GM21367 (cell line): ENCODE data around the gene NEK9.
A peak's percentile ranks its signal among the peaks of the same experiment; 100 is the strongest.
"Not testable (repeated sequence)": the region's sequence is repeated elsewhere in the genome, so short reads cannot be mapped to it uniquely, and the experiment has no call there.

Experiments used
- ATAC-seq: cut with Tn5 transposase; IDR thresholded peaks from one replicate; pipeline ENCODE4 v1.9.1; 2021; ENCODE audit not compliant: unreplicated experiment

NEK9 gene

DNA sequence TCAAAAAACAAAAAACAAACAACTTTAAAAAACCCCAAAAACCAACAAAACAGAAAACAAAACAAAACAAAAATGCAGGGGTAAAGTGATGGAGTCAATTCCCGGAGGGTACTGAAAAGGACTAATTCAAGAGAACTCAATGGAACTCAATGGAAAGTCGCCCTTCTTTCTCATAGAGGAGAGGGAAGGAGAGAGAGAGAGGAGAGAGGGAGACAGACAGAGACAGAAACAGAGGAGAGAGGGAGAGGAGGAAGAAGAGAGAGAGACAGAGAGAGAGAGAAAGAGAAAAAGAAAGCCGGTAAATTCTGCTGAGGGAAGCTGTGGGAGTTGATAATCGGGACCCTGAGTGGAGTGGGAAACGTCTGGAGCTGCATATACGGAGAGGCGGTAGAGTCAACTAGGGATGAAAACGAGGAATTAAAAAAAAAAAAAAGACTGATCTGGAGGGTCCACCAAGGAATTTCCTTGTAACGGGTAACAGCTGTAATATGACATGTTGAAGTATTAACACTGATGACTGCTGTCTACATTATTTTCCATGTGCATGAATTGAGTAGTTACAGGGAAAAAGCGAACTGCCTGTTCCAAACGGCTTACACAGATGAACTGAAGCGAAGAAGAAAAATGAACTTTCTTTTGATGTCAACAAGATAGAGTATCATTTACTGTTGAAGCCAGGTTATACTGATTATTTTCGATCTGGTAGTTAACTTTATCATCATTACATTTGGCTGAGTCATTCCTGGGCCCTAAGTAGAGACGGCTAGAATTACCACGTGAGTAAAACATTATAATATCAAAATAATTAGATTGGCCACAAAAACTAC, 58.3 kb downstream of the NEK9 start:
- ATAC-seq: no peak

DNA sequence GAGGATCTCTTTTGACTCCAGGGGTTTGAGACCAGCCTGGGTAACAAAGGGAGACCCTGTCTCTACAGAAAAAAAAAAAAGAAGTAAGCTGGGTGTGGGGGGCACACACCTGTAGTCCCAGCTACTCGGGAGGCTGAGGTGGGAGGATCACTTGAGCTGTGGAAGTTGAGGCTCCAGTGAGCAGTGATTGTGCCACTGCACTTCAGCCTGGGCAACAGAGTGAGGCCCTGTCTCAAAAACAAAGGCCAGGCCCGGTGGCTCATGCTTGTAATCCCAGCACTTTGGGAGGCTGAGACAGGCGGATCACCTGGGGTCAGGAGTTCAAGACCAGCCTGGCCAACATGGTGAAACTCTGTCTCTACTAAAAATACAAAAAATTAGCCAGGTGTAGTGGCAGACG, 59.1 kb downstream of the NEK9 start:
- ATAC-seq: not testable (repeated sequence)

DNA sequence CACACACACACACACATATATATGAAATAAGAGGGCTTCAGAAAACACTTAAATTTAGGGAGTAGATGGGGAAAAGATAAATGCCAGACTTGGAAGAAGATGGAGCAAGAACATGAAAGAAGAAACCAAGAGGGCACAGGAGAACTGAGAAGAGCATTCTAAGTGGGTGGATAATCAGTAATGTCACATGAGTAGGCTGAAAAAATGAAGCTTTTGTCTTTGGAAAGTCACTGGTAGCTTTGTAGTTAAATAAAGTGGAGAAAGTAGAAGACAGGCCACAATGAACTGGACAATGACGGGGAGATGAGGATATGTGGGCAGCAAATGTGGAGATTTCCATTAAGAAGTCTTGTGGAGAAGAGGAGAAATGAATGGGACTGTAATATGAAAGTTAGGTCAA, 59.6 kb downstream of the NEK9 start:
- no peak for ATAC-seq

DNA sequence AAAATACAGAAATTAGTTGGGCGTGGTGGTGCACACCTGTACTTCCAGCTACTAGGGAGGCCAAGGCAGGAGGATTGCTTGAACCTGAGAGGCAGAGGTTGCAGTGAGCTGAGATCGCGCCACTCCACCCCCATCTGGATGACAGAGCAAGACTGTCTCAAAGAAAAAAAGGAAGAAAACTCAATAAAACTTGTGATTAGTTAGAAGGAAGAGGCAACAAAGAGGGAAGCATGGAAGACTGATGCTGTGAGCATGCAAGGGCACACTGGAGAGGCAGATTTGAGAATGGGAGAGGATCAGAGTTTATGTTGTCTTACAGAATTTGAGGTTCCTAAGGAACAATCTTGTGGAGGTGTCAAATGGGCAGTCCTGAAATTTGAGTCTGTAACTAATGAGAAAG, 60.2 kb downstream of the NEK9 start:
- ATAC-seq: no peak

DNA sequence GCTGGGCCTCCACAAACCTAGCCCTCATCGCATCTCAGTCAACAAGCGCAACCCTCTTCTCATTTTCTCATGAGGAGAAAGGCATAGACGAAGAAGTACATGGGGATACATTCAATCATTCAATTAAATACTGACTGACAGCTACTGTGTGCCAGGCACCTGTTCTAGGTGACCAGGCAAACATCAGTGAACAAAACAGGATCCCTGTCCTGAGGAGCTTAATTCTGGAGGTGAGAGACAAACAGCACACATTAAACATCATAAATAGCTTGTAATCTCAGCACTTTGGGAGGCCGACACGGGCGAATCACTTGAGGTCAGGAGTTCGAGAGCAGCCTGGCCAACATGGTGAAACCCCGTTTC, 62.7 kb downstream of the NEK9 start:
- no peak for ATAC-seq

DNA sequence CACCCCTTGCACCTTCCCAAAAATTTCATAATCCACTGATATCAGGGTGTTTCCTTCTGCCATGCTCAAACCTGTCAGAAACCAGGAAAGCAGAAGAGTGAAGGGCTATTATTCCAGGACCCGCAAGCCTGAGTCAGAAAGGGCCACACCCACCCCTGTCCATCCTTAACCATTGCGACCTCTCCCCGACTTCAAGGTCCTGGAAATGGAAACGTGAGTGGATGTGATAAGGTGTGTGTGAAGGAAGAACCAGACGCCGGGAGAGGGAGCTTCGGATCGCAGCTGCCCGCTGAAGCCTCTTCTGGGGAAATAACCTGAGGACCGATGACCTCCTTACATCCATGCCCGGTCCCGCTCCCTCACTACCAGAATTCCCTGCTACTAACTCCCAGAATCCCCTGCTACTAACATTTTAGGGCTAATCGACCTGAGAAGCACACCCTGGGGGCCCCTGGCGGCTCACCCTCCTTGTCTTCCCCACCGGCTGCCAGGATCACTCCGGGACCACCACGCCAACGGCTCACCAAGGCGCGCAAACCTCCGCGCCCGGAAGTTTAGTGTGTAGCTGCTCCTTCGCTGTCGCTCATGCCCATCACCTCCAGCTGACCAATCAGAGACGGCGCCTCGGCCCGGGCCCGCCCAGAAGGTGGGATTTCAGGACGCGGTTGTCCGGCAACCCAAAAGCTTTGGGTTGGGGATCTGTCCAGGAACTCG, 63.2 kb downstream of the NEK9 start, which contains the start of gene ACYP1:
Gene ACYP1 (minus strand): TSS at position 534 of the 714 bp plus-strand sequence. CDS start 471 bp downstream, at position 63.
- ATAC-seq: peak; percentile 90

DNA sequence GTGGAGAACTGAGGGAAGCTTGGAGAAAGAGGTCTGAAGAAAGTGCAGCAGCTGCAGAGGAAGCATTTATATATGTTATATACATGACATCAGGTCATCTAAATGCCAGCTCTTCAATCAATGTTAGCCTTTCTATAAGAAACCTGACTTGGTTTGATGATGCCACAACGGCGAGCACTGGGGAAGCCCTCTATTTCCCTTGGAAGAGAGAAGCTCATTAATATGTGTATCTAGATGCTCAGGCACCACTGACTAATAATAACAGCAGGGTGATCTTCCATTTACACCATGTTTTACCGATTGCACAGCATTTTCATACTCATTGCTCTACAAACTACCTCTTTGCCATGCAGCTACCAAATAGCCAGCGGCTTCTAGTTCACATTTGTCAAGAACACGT, 63.8 kb downstream of the NEK9 start:
- no peak for ATAC-seq

DNA sequence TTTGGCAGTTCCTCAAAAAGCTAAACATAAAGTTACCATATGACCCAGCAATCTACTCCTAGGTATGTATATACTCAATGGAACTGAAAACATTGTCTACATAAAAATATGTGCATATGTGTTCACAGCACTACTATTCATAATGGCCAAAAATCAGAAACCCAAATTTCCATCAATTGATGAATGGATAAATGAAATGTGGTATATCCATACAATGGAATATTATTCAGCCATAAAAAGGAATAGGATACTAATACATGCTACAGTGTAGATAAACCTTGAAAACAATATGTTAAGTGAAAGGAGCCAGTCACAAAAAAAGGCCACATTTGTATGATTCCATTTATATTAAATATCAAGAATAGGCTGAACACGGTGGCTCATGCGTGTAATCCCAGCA, 66.4 kb downstream of the NEK9 start:
- no peak for ATAC-seq

DNA sequence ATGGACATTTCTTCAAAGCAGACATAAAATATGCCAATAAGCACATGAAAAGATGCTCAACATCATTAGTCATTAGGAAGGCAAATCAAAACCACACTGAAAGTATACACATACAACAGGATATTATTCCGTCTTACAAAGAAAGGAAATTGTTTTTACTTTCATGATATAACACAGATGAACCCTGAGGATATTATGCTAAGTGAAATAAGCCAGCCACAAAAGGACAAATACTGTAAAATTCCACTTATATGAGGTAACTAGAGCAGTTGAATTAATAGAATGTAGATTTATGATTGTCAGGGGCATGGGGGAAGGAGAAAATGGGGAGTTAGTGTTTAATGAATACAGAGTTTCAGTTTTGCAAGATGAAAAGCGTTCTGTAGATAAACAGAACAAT, 67.2 kb downstream of the NEK9 start:
- ATAC-seq: no peak

DNA sequence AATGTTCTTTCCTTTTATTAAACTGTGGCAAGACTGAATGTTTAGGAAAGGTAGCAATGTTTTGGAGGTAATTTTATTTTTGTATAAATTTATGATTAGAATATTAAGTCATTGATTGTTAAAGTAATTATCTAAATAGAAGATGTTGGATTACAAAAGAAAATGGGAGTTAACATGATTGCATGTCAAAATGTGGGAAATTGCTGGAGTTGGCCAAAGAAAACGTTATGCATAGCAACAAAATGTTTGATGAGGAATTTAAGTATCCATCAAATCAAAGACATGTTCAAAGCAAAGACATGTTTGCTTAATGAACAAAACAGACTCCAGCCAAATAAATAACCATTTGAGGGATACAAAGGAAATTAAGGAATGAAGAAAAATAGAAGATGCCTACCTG, 72.4 kb downstream of the NEK9 start:
- ATAC-seq: no peak

DNA sequence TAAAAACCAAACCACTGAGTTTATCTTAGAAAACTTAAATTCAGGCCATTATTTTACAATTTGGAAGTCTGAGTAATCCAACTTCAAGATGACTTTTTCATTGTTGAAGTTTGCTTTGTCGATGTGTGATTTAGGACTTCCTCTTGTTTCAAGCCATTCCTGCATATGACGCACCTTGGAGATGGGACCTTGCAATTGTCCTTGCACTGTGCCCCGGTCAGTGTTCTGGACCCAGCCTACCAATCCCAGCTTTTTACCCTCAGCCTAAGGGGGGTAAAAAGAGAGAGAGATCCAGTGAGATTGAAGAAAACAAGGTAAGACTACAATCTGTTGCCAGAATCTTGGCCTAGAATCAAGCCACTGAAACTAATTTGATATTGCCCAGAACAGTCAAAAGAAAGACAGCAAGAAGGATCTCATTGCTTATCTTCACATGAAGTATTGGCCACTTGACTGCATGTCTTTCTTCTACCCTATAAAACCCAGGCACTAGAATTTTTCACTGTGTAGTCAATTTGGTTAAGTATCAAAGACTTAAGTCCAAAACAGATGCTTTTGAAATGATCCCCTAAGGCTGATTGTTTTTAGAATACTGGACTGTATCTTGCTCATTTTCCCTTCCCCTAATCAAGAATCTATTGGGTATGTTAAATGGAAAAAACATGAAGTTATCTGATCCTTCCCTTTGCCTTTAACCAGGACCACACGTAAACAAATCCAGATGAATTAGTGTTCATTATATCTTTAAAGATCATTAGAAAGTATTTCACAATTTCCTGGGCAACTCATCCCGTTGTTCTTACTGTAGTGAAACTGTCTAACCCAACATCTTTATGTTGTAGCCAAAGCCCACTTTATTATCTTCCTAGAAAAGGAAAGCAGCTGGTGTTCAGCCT, 73.2 kb downstream of the NEK9 start:
- no peak for ATAC-seq

DNA sequence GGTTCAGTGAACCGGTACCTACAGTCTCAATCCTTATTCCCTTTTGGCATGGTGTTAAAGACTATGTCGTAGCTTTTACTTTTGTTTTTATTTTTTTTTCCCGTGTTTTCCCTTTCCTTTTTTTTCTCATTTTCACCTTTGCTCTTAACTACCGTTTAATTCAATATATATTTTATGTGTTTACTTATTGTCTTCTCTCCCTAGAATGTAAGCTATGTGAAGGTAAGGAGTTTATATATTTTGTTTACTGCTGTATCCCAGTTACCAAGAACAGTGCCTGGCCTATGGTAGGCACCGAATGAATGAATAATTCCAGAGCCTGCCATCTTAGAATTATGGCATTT, 75.3 kb downstream of the NEK9 start:
- peak; percentile 14 for ATAC-seq

DNA sequence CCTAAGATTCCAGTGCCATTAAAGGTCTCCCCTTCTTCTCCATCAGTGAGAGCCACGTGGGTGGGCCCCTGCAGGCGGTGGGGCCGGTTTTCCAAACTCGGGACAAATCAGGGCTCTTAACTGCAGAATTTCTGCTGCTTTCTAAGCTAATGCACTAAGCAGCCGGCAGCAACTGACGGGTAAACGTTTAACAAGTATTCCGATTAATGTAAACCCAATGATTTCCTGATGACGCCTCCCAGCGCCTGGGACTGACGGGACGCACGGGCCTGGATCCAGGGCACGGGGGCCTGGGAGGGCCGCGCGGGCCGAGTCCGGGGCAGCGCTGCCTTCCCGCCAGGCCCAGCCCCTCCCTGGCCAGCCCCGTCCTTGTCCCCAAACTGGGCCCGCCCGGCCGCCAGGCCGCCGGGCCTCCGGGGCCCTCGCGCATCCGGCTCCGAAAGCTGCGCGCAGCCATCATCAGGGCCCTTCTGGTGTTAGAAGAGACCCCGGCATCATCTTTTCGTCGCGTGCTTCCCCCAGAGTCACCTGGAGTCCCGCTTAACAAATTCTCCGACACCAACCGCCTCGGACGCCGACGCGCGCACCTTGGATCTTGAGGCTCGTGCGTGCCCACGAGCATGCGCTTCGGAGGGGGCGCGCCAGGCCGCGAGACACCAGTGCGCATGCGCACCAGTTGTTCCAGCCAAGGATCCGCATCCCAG, 75.8 kb downstream of the NEK9 start, which contains the start of gene MLH3:
Gene MLH3 (minus strand): TSS at position 616 of the 704 bp plus-strand sequence. CDS start 1,812 bp downstream, outside the sequence.
- ATAC-seq: peak; percentile 72

DNA sequence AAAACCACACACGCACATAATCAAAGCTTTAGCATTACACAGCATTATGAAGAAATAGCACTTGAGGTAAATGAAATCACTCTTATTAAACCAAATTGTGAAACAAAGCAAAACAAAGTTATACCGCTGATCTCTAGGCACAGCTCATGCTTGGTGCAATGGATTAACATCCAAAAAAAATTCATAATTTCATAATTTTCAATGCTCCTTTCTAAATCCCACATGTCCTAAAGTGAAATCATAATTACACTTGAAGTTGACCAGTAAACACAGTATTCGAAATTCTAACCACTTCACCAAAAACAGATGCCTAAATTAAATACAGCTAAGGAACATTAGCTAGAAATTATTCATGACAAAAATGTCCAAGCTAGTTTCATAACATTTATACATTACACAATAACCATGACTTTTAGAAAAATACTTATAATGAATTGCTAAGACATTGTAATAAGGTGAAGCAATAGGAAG, 77.1 kb downstream of the NEK9 start:
- ATAC-seq: no peak

DNA sequence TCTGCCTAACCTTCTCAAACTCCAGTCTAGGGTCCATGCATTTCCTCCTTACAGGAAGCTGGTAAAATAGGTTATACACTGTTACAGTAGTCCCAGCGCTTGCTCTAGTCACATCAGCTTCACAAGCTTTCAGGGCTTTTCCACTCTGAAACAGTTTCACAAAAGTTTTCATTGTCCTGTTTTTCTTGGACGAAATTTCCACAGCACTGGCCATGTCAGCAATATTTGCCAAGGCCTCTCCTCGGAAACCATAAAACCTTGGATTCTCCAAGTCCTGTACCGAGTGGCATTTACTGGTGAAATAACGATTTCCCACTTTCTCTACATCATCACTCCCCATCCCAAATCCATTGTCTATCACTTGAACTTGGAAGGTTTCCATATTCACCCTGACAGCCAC, 77.7 kb downstream of the NEK9 start:
- no peak for ATAC-seq

DNA sequence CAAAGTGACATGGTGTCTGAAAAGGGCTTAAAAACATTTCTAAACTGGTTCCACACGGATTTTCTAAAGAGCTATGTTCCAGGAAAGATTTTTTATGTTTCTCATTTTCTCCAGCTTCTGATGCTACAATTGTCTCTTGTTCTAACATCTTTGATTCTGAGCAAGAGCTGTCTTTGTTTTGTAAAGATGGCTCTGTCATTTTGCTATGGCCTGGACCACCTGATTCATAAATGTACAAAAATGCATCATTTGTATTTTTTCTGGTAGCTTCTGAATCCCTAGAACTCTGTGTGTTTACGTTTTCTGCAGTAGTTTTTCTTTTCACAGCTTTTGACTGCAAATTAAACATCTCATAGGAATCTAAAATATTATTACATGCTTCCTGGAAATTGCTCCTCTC, 78.7 kb downstream of the NEK9 start:
- ATAC-seq: no peak

DNA sequence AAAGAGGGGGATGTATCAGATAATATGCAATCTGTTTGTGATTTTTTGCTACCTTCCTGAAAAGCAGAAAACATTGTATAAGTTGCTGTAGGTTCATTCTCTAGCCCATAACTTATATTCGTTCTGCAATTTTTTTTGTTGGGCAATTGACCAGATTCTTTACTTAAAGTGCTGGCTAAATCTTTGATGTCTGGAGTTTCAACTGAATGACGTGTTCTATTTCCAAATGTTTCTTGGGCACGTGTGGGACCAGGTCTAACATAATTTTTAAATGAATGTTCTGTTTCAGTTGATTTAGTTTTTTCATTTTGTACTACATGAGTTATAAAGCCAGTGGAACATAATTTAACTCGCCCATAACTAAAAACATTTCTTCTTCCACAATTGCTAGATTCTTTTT, 79.3 kb downstream of the NEK9 start:
- ATAC-seq: no peak

DNA sequence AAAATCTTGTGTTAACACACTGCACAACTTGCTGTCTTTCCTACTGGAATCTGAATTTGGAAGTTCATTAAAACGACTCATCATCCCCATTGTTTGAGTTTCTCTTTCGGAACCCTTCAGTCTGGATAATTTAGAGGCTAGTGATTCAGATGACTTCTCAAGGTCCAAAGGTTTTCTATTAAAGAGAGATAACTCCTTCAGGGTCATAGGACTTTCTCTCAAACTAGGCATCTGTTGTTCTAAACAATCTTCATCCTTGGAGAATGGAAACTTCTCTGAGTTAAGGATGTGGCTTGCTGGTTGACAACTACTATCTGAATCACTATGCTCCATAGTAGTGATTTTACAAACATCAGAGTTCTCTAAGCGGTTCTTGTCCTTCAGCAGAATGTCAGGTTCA, 79.9 kb downstream of the NEK9 start:
- ATAC-seq: no peak

DNA sequence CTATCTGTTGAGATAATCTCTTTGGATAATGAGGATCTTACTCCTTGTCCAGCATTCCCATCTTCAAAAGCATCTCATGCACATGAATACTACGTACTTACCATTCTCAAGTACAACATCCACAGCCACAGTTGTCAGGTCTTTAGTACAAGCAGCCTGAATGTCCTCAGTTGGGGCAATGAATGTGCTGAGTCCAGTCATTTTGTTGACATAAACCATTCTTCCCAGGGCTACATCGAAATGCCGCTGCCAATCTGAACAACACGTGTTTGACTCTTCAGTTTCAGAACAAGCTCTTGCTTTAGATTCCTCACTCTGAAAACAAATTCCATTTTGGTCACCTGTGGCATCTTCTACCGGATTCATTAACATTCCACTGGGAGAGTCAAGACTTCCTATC, 80.6 kb downstream of the NEK9 start:
- ATAC-seq: no peak

DNA sequence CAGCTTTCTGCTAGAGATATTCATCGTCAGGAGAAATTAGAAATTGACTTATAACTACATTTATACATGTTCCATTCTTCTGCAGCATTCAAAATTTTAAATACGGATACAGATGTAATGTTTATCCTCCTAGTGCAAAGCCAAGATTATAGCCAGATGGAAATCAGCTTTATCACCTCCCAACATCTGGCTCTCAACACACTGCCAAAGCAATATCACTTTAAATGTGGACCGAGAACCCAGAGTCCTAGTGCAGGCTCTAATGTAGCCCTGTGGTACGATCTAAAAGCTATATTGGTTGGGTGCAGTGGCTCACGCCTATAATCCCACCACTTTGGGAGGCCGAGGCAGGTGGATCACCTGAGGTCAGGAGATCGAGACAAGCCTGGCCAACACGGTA, 82.1 kb downstream of the NEK9 start:
- ATAC-seq: no peak

DNA sequence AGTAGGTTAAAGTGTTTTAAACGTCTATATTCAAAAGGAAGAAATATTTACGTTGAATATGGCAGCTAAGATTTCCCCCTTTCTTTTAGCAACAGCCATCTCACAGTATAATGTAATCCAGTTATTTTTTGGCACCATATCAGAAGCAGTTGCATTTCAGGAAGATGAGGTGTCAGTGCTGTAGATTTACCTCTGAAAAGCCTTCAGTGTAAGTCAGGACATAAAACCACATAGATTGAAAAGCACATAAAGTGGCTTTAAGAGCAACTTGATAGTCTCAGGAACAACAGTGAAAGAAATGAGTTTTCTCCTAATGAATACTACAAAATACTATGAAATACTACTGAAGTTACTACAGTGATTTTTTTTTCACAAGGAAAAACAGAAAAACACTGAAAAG, 82.5 kb downstream of the NEK9 start:
- ATAC-seq: no peak
